ENCODE results near the gene NLRC5. TPM values are rescaled to one million over a fixed set of nuclear protein-coding genes. Genes with fewer than 3 reads are reported as not detected.

The NLRC5 gene
- total and polyA plus RNA-seq, 8 donors: 4.6 to 26.6 (median 9.9) TPM

DNA sequence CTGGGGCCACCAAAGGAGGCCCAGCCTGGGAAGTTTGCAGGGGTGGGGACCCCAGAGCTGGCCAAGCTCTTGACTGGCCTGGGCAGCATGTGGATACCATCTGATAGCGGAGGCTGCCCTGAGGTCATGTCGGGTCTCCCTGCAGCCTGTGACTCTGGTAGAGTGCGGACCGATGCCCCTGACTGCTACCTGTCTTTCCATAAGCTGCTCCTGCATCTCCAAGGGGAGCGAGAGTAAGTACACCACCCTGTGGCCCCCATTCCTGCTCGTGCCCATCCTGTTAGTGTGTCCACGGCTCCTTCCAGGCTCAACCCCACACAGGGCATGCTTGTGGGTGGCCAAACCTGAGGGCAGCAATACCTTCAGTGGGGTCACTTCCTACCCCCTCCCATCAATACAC, 19.6 kb upstream of the NLRC5 start:
- 89 to 90% methylated on average over 7 of the region's 7 CpGs for WGBS, 2 donors
- Histone ChIP-seq H3K36me3 (no peaks in the 10 kb centered on the region), H3K27ac (no peak overlapping the region), H3K27me3 (no peaks in the 10 kb centered on the region), H3K9me3 (no peaks in the 10 kb centered on the region), H3K4me1 (peaks cover 0 to 4% (median 0%) of the 10 kb centered on the region in 3 donors), H3K4me3 (no peak overlapping the region)
- FAIRE-seq (no peak), DNase-seq (no peak), ATAC-seq (no peak)
- intact Hi-C loops (cut with DNase I): no loop called here
- TF ChIP-seq, protein P1, sequence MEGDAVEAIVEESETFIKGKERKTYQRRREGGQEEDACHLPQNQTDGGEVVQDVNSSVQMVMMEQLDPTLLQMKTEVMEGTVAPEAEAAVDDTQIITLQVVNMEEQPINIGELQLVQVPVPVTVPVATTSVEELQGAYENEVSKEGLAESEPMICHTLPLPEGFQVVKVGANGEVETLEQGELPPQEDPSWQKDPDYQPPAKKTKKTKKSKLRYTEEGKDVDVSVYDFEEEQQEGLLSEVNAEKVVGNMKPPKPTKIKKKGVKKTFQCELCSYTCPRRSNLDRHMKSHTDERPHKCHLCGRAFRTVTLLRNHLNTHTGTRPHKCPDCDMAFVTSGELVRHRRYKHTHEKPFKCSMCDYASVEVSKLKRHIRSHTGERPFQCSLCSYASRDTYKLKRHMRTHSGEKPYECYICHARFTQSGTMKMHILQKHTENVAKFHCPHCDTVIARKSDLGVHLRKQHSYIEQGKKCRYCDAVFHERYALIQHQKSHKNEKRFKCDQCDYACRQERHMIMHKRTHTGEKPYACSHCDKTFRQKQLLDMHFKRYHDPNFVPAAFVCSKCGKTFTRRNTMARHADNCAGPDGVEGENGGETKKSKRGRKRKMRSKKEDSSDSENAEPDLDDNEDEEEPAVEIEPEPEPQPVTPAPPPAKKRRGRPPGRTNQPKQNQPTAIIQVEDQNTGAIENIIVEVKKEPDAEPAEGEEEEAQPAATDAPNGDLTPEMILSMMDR (IDR thresholded peaks at IDR 0.05): no peak

DNA sequence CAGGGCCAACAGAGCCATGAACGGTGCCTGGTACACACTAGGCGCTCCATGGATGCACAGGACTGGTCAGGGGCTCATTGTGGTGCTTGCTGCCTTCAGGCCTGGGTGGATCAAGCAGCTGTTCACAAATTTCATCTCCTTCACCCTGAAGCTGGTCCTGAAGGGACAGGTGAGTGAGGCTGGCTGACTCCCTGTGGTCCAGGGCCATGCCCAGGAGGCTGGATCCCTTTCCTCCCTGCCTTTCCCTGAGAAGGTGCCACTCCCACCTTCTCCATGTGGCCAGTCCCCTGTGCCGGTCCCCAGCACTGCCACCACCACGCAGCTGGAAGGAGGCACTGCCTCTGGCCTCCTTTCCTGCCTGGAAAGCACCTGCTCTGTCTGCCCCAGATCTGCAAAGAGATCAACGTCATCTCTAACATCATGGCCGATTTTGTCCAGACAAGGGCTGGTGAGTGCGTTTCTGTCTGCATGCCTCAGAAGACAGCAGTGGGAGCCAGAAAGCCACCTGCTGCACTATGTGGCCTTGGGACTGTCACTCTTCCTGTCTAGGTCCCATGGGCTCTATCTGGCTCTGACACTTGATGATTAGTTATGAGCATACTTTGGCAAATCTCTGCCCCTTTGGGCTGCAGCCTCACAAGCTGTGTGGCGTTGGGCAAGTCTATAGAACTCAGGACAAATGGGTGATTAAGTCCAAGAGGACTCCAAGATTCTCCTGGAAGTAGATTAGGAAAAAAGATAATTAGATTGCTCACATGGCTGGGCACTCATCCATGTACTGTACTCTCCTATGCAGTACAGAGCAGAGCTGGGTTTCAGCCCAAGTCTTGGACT, 18.2 kb upstream of the NLRC5 start:
- 34 to 47% methylated on average over 8 of the region's 8 CpGs for WGBS, 2 donors

DNA sequence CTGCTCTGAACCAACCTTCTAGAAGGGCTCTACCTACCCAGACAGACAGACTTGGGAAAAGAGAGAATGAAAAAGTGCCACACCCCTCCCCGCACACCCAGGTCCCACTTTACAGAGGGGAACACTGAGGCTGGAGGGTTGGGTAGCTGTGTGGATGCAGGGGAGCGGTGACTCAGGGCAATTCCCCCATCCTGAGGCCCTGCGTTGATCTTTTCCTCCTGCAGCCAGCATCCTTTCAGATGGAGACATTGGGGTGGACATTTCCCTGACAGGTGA, 17.7 kb upstream of the NLRC5 start:
- intact Hi-C loops (cut with DNase I): no loop called here
- DNase-seq: no peak
- WGBS, 2 donors: 91 to 100% methylated on average over 3 of the region's 3 CpGs

More for the DNA sequence above, 18.2 kb upstream of the NLRC5 start:
- Histone ChIP-seq H3K9me3 (no peaks in the 10 kb centered on the region), H3K27me3 (no peaks in the 10 kb centered on the region), H3K36me3 (no peaks in the 10 kb centered on the region), H3K4me3 (no peak overlapping the region), H3K4me1 (peaks cover 0 to 4% (median 0%) of the 10 kb centered on the region in 3 donors), H3K27ac (no peak overlapping the region)
- FAIRE-seq (no peak), DNase-seq (no peak), ATAC-seq (peak; percentile 43 to 78 (median 68))
- TF ChIP-seq, protein P1 (IDR thresholded peaks at IDR 0.05): no peak
- intact Hi-C loops (cut with DNase I): no loop called here

DNA sequence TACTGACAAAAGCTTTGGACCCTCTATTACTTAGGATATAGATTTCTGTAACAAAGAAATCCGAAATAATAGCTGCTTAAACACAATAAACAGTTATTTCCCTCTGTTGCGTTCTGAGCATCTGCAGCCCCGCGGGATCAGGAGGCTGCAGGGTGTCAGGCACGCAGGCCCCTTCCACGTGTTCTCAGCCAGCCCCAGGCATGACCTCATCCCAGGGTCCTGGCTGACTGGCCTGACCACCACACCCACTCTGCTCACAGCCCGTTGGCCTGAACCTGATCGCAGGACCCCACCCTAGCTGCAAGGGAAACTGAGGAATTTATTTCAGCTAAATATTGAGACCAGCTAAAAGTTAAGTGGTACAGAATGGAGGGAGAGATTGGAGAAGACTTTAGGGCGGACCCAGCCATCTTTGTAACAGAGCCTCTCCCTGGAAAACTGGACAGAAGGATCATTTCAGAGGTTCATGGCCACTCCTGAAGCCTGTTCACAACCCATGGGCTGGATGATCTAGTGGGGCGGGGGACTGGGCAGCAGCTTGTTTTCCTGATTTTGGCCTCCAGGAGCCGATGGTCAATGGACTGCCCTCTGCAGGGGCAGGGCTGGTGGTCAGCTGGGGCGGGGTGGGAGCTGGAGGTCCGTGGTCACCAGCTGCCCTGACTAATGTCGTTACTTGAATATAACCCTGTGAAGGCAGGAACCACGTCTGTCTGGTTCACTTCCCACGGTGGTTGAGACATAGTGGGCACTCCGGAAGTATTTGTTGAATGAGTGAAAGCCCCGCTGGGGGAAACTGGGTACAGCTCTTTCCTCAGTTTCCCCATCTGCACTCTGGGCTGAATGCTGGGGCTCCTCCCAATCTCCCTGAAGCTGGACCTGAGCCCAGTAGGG, 16.7 kb upstream of the NLRC5 start:
- DNase-seq (no peak), ATAC-seq (no peak), FAIRE-seq (no peak)
- H3K4me1 ChIP-seq: peaks cover 0 to 4% (median 0%) of the 10 kb centered on the region in 3 donors
- no peak overlapping the region for H3K4me3 ChIP-seq
- WGBS, 2 donors: 76 to 81% methylated on average over 18 of the region's 18 CpGs
- H3K27ac ChIP-seq: no peak overlapping the region
- H3K9me3 ChIP-seq: no peaks in the 10 kb centered on the region
- H3K27me3 ChIP-seq: no peaks in the 10 kb centered on the region
- no peaks in the 10 kb centered on the region for H3K36me3 ChIP-seq
- TF ChIP-seq, protein P1 (IDR thresholded peaks at IDR 0.05): no peak
- intact Hi-C loops (cut with DNase I): no loop called here

More for the DNA sequence above, 17.7 kb upstream of the NLRC5 start:
- H3K4me1 ChIP-seq: peaks cover 0 to 4% (median 0%) of the 10 kb centered on the region in 3 donors
- H3K9me3 ChIP-seq: no peaks in the 10 kb centered on the region
- no peak overlapping the region for H3K27ac ChIP-seq
- FAIRE-seq (no peak), ATAC-seq (no peak)
- H3K36me3 ChIP-seq: no peaks in the 10 kb centered on the region
- H3K27me3 ChIP-seq: no peaks in the 10 kb centered on the region
- H3K4me3 ChIP-seq: no peak overlapping the region
- TF ChIP-seq, protein P1 (IDR thresholded peaks at IDR 0.05): no peak

Measured in pancreas (tissue), 10 donors.